ENCODE results near the gene ACSM5.

GRCh38 chr16:20364051-20364450 is 45.3 kb upstream of the ACSM5 start:
- TF ChIP-seq CTCF (IDR thresholded peaks at IDR 0.05) (no peak), POLR2A (IDR thresholded peaks at IDR 0.05) (no peak)

Data from Peyer's patch (tissue), 4 donors.